HepG2 (cell line): ENCODE results near the gene ERMAP. TPM values are rescaled to one million over a fixed set of nuclear protein-coding genes. Genes with fewer than 3 reads are reported as not detected.

Experiments used
- ATAD3A ChIP-seq: sonication (generic); formaldehyde crosslinking; IDR thresholded peaks from 2 replicates; pipeline ENCODE4 v1.4.0; 2020; ENCODE audit warnings: missing genetic modification reagents
- CHD2 ChIP-seq: IDR thresholded peaks from 2 replicates; pipeline ENCODE4 v1.6.1; 2011; ENCODE audit warnings: low read depth, low read length, improper control_type of control experiment
- CREM ChIP-seq, 2 experiments: sonication (generic) in 1 of 2; formaldehyde crosslinking in 1 of 2; IDR thresholded peaks; 2 replicates each; pipeline versions ENCODE4 v1.4.0 to v1.6.1; 2016 to 2020; ENCODE audit warnings: antibody characterized with exemption in 1 of 2, mild to moderate bottlenecking in 1 of 2, missing genetic modification reagents in 1 of 2
- DMAP1 ChIP-seq: IDR thresholded peaks from 2 replicates; pipeline ENCODE4 v1.6.1; 2016
- DNMT3B ChIP-seq: conservative IDR thresholded peaks from 2 replicates; pipeline ENCODE4 v1.6.1; 2016; ENCODE audit warnings: missing biosample characterization, control low read depth
- DR1 ChIP-seq: sonication (generic); formaldehyde crosslinking; IDR thresholded peaks from 2 replicates; pipeline ENCODE4 v1.8.0; 2021; ENCODE audit warnings: mild to moderate bottlenecking, missing genetic modification reagents, inconsistent platforms
- GABPB1 ChIP-seq: IDR thresholded peaks from 2 replicates; pipeline ENCODE4 v1.6.1; 2016; ENCODE audit warnings: mild to moderate bottlenecking, missing genetic modification reagents, moderate library complexity, missing compliant biosample characterization
- IRF2 ChIP-seq: IDR thresholded peaks from 2 replicates; pipeline ENCODE4 v1.6.1; 2018; ENCODE audit warnings: missing genetic modification reagents, missing compliant biosample characterization
- MTA1 ChIP-seq: sonication (generic); formaldehyde crosslinking; IDR thresholded peaks from 2 replicates; pipeline ENCODE4 v1.4.0; 2020; ENCODE audit warnings: missing genetic modification reagents, mild to moderate bottlenecking, borderline replicate concordance
- MXD4 ChIP-seq: IDR thresholded peaks from 2 replicates; pipeline ENCODE4 v1.6.1; 2016; ENCODE audit warnings: mild to moderate bottlenecking, missing biosample characterization, missing genetic modification reagents
- NFKB2 ChIP-seq: sonication (generic); formaldehyde crosslinking; IDR thresholded peaks from 2 replicates; pipeline ENCODE4 v1.4.0; 2020; ENCODE audit warnings: missing genetic modification reagents, borderline replicate concordance
- NR2C2 ChIP-seq: sonication (generic); formaldehyde crosslinking; IDR thresholded peaks from 2 replicates; pipeline ENCODE4 v1.4.0; 2020; ENCODE audit warnings: missing genetic modification reagents, mild to moderate bottlenecking, moderate library complexity, borderline replicate concordance
- PHB2 ChIP-seq: fragments of 450-650 bp; IDR thresholded peaks from 2 replicates; pipeline ENCODE4 v1.6.1; 2018; ENCODE audit not compliant: partially characterized antibody
- POLR2AphosphoS5 ChIP-seq: IDR thresholded peaks from 2 replicates; pipeline ENCODE4 v1.6.1; 2012; ENCODE audit warnings: low read depth, low read length
- SKIL ChIP-seq: sonication (generic); formaldehyde crosslinking; IDR thresholded peaks from 2 replicates; pipeline ENCODE4 v1.8.0; 2022; ENCODE audit warnings: missing genetic modification reagents, mild to moderate bottlenecking, moderate library complexity, borderline replicate concordance
- SP1 ChIP-seq, 2 experiments: fragments of 450-650 bp in 1 of 2; sonication (generic) in 1 of 2; formaldehyde crosslinking in 1 of 2; IDR thresholded peaks; 2 replicates each; pipeline versions ENCODE4 v1.4.0 to v1.6.1; 2016 to 2020; ENCODE audit warnings: missing genetic modification reagents in 1 of 2
- SSRP1 ChIP-seq: IDR thresholded peaks from 2 replicates; pipeline ENCODE4 v1.6.1; 2016; ENCODE audit warnings: control low read depth
- STAT6 ChIP-seq: sonication (generic); formaldehyde crosslinking; IDR thresholded peaks from 2 replicates; pipeline ENCODE4 v1.4.0; 2020; ENCODE audit warnings: missing genetic modification reagents, mild to moderate bottlenecking, borderline replicate concordance
- SYNCRIP ChIP-seq: fragments of 200-400 bp; formaldehyde crosslinking; IDR thresholded peaks from 2 replicates; pipeline ENCODE4 v1.6.1; 2018; ENCODE audit warnings: mild to moderate bottlenecking, low read depth, low read length; ENCODE audit not compliant: insufficient read depth
- ZNF329 ChIP-seq: sonication (generic); formaldehyde crosslinking; IDR thresholded peaks from 2 replicates; pipeline ENCODE4 v1.9.0; 2021; ENCODE audit warnings: low read depth, mild to moderate bottlenecking, missing genetic modification reagents
- ZNF430 ChIP-seq: sonication (generic); formaldehyde crosslinking; IDR thresholded peaks from 2 replicates; pipeline ENCODE4 v1.9.0; 2021; ENCODE audit warnings: mild to moderate bottlenecking, missing genetic modification reagents
- ZNF605 ChIP-seq: sonication (generic); formaldehyde crosslinking; IDR thresholded peaks from 2 replicates; pipeline ENCODE4 v1.8.0; 2022; ENCODE audit warnings: mild to moderate bottlenecking, missing genetic modification reagents
- ZNF619 ChIP-seq: sonication (generic); formaldehyde crosslinking; IDR thresholded peaks from 2 replicates; pipeline ENCODE4 v1.4.0; 2020; ENCODE audit warnings: mild to moderate bottlenecking, missing genetic modification reagents
- ZNF772 ChIP-seq: sonication (generic); formaldehyde crosslinking; IDR thresholded peaks from 2 replicates; pipeline ENCODE4 v1.5.0; 2020; ENCODE audit warnings: mild to moderate bottlenecking, missing genetic modification reagents
- ZNF883 ChIP-seq: sonication (generic); formaldehyde crosslinking; IDR thresholded peaks from 2 replicates; pipeline ENCODE4 v1.5.1; 2020; ENCODE audit warnings: mild to moderate bottlenecking, missing genetic modification reagents; ENCODE audit errors: not compliant biosample characterization
- polyA plus RNA-seq, 8 experiments: library from polyadenylated mRNA; depleted of rRNA in 3 of 8; stranded (reverse) in 7 of 8; unstranded in 1 of 8; fragments of >200 nt; fragmentation: Illumina TruSeq in 4 of 8; extraction: Trizol in 4 of 8; gene quantifications; 2 replicates each; pipeline versions ENCODE4 v1.2.1 to v1.2.3, GENCODE V29; 2011 to 2016; ENCODE audit warnings: low read depth in 4 of 8, missing spikeins in 1 of 8, mixed read lengths in 1 of 8; ENCODE audit not compliant: insufficient read depth in 1 of 8
- total RNA-seq, 5 experiments: library from RNA; depleted of rRNA; stranded (reverse); fragments of >200 nt; fragmentation: Illumina TruSeq; extraction: Trizol; gene quantifications; 2 replicates each; pipeline ENCODE4 v1.2.3, GENCODE V29; 2016; ENCODE audit warnings: low read depth in 1 of 5
- TF ChIP-seq, protein P1 (sequence below): IDR thresholded peaks from 2 replicates; pipeline ENCODE4 v1.6.1; 2016; ENCODE audit warnings: missing genetic modification reagents, missing compliant biosample characterization

Gene ERMAP
- total and polyA plus RNA-seq, 2 of the 13 experiments (the other 11 are each of a cell fraction or from before 2014, with no cell fraction given), result 2.2 to 4.4 TPM

GRCh38 chr1:42846257-42847110, 29.6 kb downstream of the ERMAP start, which contains the start of gene ZNF691 (continued):
- peak; percentile 70 for TF ChIP-seq CHD2
- TF ChIP-seq SP1 (IDR thresholded peaks at IDR 0.05), result no peak
- TF ChIP-seq SP1 (CRISPR knock-in tag; IDR thresholded peaks at IDR 0.05), result 0 out of 2 replicates have a peak, but pooled peaks have one; percentile 19
- TF ChIP-seq ZNF883 (CRISPR knock-in tag), result peak; percentile 63
- TF ChIP-seq IRF2 (CRISPR knock-in tag), result peak; percentile 53; the same call in 1 of the 2 replicates
- no peak for TF ChIP-seq SYNCRIP
- no peak for TF ChIP-seq ZNF619 (CRISPR knock-in tag)
- no peak for TF ChIP-seq STAT6
- TF ChIP-seq ZNF329 (CRISPR knock-in tag), result 0 out of 2 replicates have a peak, but pooled peaks have one; percentile 44
- TF ChIP-seq ZNF430 (CRISPR knock-in tag), result 0 out of 2 replicates have a peak, but pooled peaks have one; percentile 52
- TF ChIP-seq GABPB1 (CRISPR knock-in tag), result peak; percentile 94
- TF ChIP-seq ZNF605 (CRISPR knock-in tag), result peak; percentile 23; the same call in 1 of the 2 replicates
- peak; percentile 82 for TF ChIP-seq DMAP1
- peak; percentile 76 for TF ChIP-seq POLR2AphosphoS5
- TF ChIP-seq MTA1 (CRISPR knock-in tag), result no peak; the same call in 1 of the 2 replicates
- no peak for TF ChIP-seq ATAD3A (CRISPR knock-in tag)
- no peak for TF ChIP-seq DR1 (CRISPR knock-in tag)
- TF ChIP-seq DNMT3B, result 0 out of 2 replicates have a peak, but pooled peaks have one; percentile 31
- TF ChIP-seq ZNF772, result peak; percentile 55; the same call in 1 of the 2 replicates
- no peak for TF ChIP-seq SKIL (CRISPR knock-in tag)
- TF ChIP-seq PHB2, result no peak
- TF ChIP-seq NR2C2 (CRISPR knock-in tag), result peak; percentile 86
- TF ChIP-seq CREM (IDR thresholded peaks at IDR 0.05), result peak; percentile 86
- TF ChIP-seq CREM (CRISPR knock-in tag; IDR thresholded peaks at IDR 0.05), result no peak
- no peak for TF ChIP-seq MXD4 (CRISPR knock-in tag)
- TF ChIP-seq, protein P1, sequence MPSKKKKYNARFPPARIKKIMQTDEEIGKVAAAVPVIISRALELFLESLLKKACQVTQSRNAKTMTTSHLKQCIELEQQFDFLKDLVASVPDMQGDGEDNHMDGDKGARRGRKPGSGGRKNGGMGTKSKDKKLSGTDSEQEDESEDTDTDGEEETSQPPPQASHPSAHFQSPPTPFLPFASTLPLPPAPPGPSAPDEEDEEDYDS (CRISPR knock-in tag), result peak; percentile 50; the same call in 1 of the 2 replicates
- peak; percentile 83; the same call in 1 of the 2 replicates for TF ChIP-seq NFKB2 (CRISPR knock-in tag)
- TF ChIP-seq SSRP1, result no peak
